BLaER1 treated with 17β-estradiol and CSF1 and Interleukin-3, amounts not matched to agents 10 nM and 100 nM (cell line): ENCODE results near the gene ELOVL6.

ENCODE experiments used
- H3K27ac ChIP-seq, 11 experiments: shearing (Covaris generic); formaldehyde crosslinking; 2 replicates each; pipeline ENCODE4 v1.8.1; 2022
- H3K27me3 ChIP-seq, 11 experiments: shearing (Covaris generic); formaldehyde crosslinking; 2 replicates each; pipeline ENCODE4 v1.8.1; 2022
- H3K36me3 ChIP-seq, 11 experiments: shearing (Covaris generic); formaldehyde crosslinking; 2 replicates each; pipeline ENCODE4 v1.8.1; 2022
- H3K4me1 ChIP-seq, 10 experiments: shearing (Covaris generic); formaldehyde crosslinking; 2 replicates each; pipeline ENCODE4 v1.8.1; 2022
- H3K4me2 ChIP-seq, 11 experiments: shearing (Covaris generic); formaldehyde crosslinking; 2 replicates each; pipeline ENCODE4 v1.8.1; 2022
- H3K4me3 ChIP-seq, 10 experiments: shearing (Covaris generic); formaldehyde crosslinking; 2 replicates each; pipeline ENCODE4 v1.8.1; 2022
- H3K9ac ChIP-seq, 11 experiments: shearing (Covaris generic); formaldehyde crosslinking; 2 replicates each; pipeline ENCODE4 v1.8.1; 2022
- H3K9me3 ChIP-seq, 11 experiments: shearing (Covaris generic); formaldehyde crosslinking; replicated peaks in 1 of 11; 2 replicates each; pipeline ENCODE4 v1.8.1; 2022
- H4K20me1 ChIP-seq, 11 experiments: shearing (Covaris generic); formaldehyde crosslinking; 2 replicates each; pipeline ENCODE4 v1.8.1; 2022
- Cebpa-rat ChIP-seq, 11 experiments: shearing (Covaris generic); IDR thresholded peaks; 2 replicates each; pipeline ENCODE4 v1.8.1; 2022

The ELOVL6 gene

GRCh38 chr4:110109455-110109854 lies 89.0 kb downstream of the ELOVL6 start:
- no peaks in the 10 kb centered on the region for H3K27me3 ChIP-seq
- H3K36me3 ChIP-seq = peaks cover 0 to 52% (median 19%) of the 10 kb centered on the region in 11 experiments; a peak in 13 of 22 replicates
- no peaks in the 10 kb centered on the region for H4K20me1 ChIP-seq
- no peak for TF ChIP-seq Cebpa-rat (IDR thresholded peaks at IDR 0.05)
- peaks cover 0 to 12% (median 0%) of the 10 kb centered on the region in 10 experiments; a peak in 3 of 20 replicates for H3K4me1 ChIP-seq
- H3K4me3 ChIP-seq = no peak overlapping the region
- no peak overlapping the region for H3K9ac ChIP-seq
- no peak overlapping the region for H3K4me2 ChIP-seq
- peaks cover 0 to 6% (median 0%) of the 10 kb centered on the region in 11 experiments; a peak in 3 of 22 replicates for H3K9me3 ChIP-seq
- H3K27ac ChIP-seq = no peak overlapping the region

GRCh38 chr4:110108960-110109359 lies 89.5 kb downstream of the ELOVL6 start:
- H3K4me3 ChIP-seq = no peak overlapping the region
- peaks cover 0 to 12% (median 0%) of the 10 kb centered on the region in 10 experiments; a peak in 3 of 20 replicates for H3K4me1 ChIP-seq
- H4K20me1 ChIP-seq = no peaks in the 10 kb centered on the region
- no peak overlapping the region for H3K27ac ChIP-seq
- no peak overlapping the region for H3K9ac ChIP-seq
- peaks cover 0 to 6% (median 0%) of the 10 kb centered on the region in 11 experiments; a peak in 3 of 22 replicates for H3K9me3 ChIP-seq
- no peak for TF ChIP-seq Cebpa-rat (IDR thresholded peaks at IDR 0.05)
- no peak overlapping the region for H3K4me2 ChIP-seq
- H3K36me3 ChIP-seq = peaks cover 0 to 57% (median 24%) of the 10 kb centered on the region in 11 experiments; a peak in 13 of 22 replicates
- no peaks in the 10 kb centered on the region for H3K27me3 ChIP-seq

GRCh38 chr4:110108422-110108821 lies 90.0 kb downstream of the ELOVL6 start:
- peaks cover 0 to 12% (median 0%) of the 10 kb centered on the region in 10 experiments; a peak in 3 of 20 replicates for H3K4me1 ChIP-seq
- H3K4me3 ChIP-seq = no peak overlapping the region
- no peak overlapping the region for H3K27ac ChIP-seq
- 0 out of 22 replicates have a peak overlapping the region, but pooled peaks of 1 of the 11 experiments have one; percentile 4 for H3K4me2 ChIP-seq
- no peak overlapping the region for H3K9ac ChIP-seq
- peaks cover 0 to 59% (median 27%) of the 10 kb centered on the region in 11 experiments; a peak in 13 of 22 replicates for H3K36me3 ChIP-seq
- no peak for TF ChIP-seq Cebpa-rat (IDR thresholded peaks at IDR 0.05)
- H4K20me1 ChIP-seq = no peaks in the 10 kb centered on the region
- H3K9me3 ChIP-seq = peaks cover 0 to 6% (median 0%) of the 10 kb centered on the region in 11 experiments; a peak in 3 of 22 replicates
- H3K27me3 ChIP-seq = no peaks in the 10 kb centered on the region

GRCh38 chr4:110107866-110108265 lies 90.5 kb downstream of the ELOVL6 start:
- 0 out of 22 replicates have a peak overlapping the region, but pooled peaks of 1 of the 11 experiments have one; percentile 4 for H3K4me2 ChIP-seq
- H3K27ac ChIP-seq = no peak overlapping the region
- peaks cover 0 to 6% (median 0%) of the 10 kb centered on the region in 11 experiments; a peak in 2 of 22 replicates for H3K9me3 ChIP-seq
- H3K4me3 ChIP-seq = no peak overlapping the region
- H3K36me3 ChIP-seq = peaks cover 0 to 57% (median 27%) of the 10 kb centered on the region in 11 experiments; a peak in 13 of 22 replicates
- H4K20me1 ChIP-seq = no peaks in the 10 kb centered on the region
- no peak overlapping the region for H3K9ac ChIP-seq
- no peak for TF ChIP-seq Cebpa-rat (IDR thresholded peaks at IDR 0.05)
- peaks cover 0 to 12% (median 0%) of the 10 kb centered on the region in 10 experiments; a peak in 3 of 20 replicates for H3K4me1 ChIP-seq
- H3K27me3 ChIP-seq = no peaks in the 10 kb centered on the region

GRCh38 chr4:110106931-110107296 lies 91.5 kb downstream of the ELOVL6 start:
- H3K4me3 ChIP-seq = no peak overlapping the region
- no peak overlapping the region for H3K9ac ChIP-seq
- H3K36me3 ChIP-seq = peaks cover 0 to 57% (median 28%) of the 10 kb centered on the region in 11 experiments; a peak in 13 of 22 replicates
- peaks cover 0 to 6% (median 0%) of the 10 kb centered on the region in 11 experiments; a peak in 2 of 22 replicates for H3K9me3 ChIP-seq
- no peak for TF ChIP-seq Cebpa-rat (IDR thresholded peaks at IDR 0.05)
- peaks cover 0 to 12% (median 0%) of the 10 kb centered on the region in 10 experiments; a peak in 3 of 20 replicates for H3K4me1 ChIP-seq
- H3K27ac ChIP-seq = no peak overlapping the region
- 0 out of 22 replicates have a peak overlapping the region, but pooled peaks of 1 of the 11 experiments have one; percentile 2 for H3K4me2 ChIP-seq
- no peaks in the 10 kb centered on the region for H4K20me1 ChIP-seq
- H3K27me3 ChIP-seq = no peaks in the 10 kb centered on the region

- Histone ChIP-seq H3K27ac (no peak overlapping the region), H3K4me2 (no peak overlapping the region), H3K27me3 (no peaks in the 10 kb centered on the region), H3K36me3 (peaks cover 0 to 59% (median 27%) of the 10 kb centered on the region in 11 experiments; a peak in 13 of 22 replicates), H3K4me1 (peaks cover 0 to 12% (median 0%) of the 10 kb centered on the region in 10 experiments; a peak in 3 of 20 replicates), H3K9me3 (peaks cover 0 to 6% (median 0%) of the 10 kb centered on the region in 11 experiments; a peak in 2 of 22 replicates), H3K4me3 (no peak overlapping the region), H4K20me1 (no peaks in the 10 kb centered on the region), H3K9ac (no peak overlapping the region)
- no peak for TF ChIP-seq Cebpa-rat (IDR thresholded peaks at IDR 0.05)
Measured at GRCh38 chr4:110104661-110105060, 93.8 kb downstream of the ELOVL6 start.

GRCh38 chr4:110099638-110100037 lies 98.8 kb downstream of the ELOVL6 start:
- Histone ChIP-seq H3K36me3 (peaks cover 0 to 55% (median 17%) of the 10 kb centered on the region in 11 experiments; a peak in 13 of 22 replicates), H3K27me3 (no peaks in the 10 kb centered on the region), H3K4me2 (no peak overlapping the region), H3K4me1 (peaks cover 0 to 12% (median 2%) of the 10 kb centered on the region in 10 experiments; a peak in 7 of 20 replicates), H4K20me1 (no peaks in the 10 kb centered on the region), H3K27ac (no peak overlapping the region), H3K9ac (no peak overlapping the region), H3K9me3 (no peaks in the 10 kb centered on the region), H3K4me3 (no peak overlapping the region)
- TF ChIP-seq Cebpa-rat (IDR thresholded peaks at IDR 0.05) = no peak

- Histone ChIP-seq H3K27me3 (no peaks in the 10 kb centered on the region), H3K4me1 (peaks cover 0 to 21% (median 9%) of the 10 kb centered on the region in 10 experiments; a peak in 10 of 20 replicates), H3K9me3 (no peaks in the 10 kb centered on the region), H3K4me2 (peak overlapping the region in 5 of 11 experiments; percentile 6 to 36 (median 15); a peak in 6 of 22 replicates), H3K36me3 (peaks cover 0 to 30% (median 0%) of the 10 kb centered on the region in 11 experiments; a peak in 1 of 22 replicates), H3K27ac (no peak overlapping the region), H3K9ac (no peak overlapping the region), H4K20me1 (no peaks in the 10 kb centered on the region), H3K4me3 (no peak overlapping the region)
- no peak for TF ChIP-seq Cebpa-rat (IDR thresholded peaks at IDR 0.05)
Measured at GRCh38 chr4:110096405-110096804, 102.0 kb downstream of the ELOVL6 start.

GRCh38 chr4:110092646-110093045 lies 105.8 kb downstream of the ELOVL6 start:
- Histone ChIP-seq H3K4me2 (no peak overlapping the region), H3K27me3 (no peaks in the 10 kb centered on the region)

More at GRCh38 chr4:110092646-110093045, 105.8 kb downstream of the ELOVL6 start:
- no peak overlapping the region for H3K4me3 ChIP-seq
- TF ChIP-seq Cebpa-rat (IDR thresholded peaks at IDR 0.05) = no peak
- H3K9ac ChIP-seq = no peak overlapping the region
- H4K20me1 ChIP-seq = no peaks in the 10 kb centered on the region
- peaks cover 0 to 27% (median 0%) of the 10 kb centered on the region in 11 experiments; a peak in 8 of 22 replicates for H3K36me3 ChIP-seq
- H3K4me1 ChIP-seq = peaks cover 0 to 42% (median 16%) of the 10 kb centered on the region in 10 experiments; a peak in 11 of 20 replicates
- H3K27ac ChIP-seq = no peak overlapping the region
- H3K9me3 ChIP-seq = peaks cover 0 to 6% (median 0%) of the 10 kb centered on the region in 11 experiments; a peak in 2 of 22 replicates
